T-cell (primary cell): ENCODE measurements around the gene KLF9. TPM values are rescaled to one million over a fixed set of nuclear protein-coding genes. Genes with fewer than 3 reads are reported as not detected.
A peak's percentile ranks its signal among the peaks of the same experiment; 100 is the strongest.

Source experiments
- ATAC-seq, 4 experiments: fragments of 200-7000 bp in 3 of 4; fragments of 150-1000 bp in 1 of 4; cut with Tn5 transposase; replicated peaks in 1 of 4; 1 replicate in 3 of 4; 2 replicates in 1 of 4; pipeline ENCODE4 v1.10.0; 2021; ENCODE audit warnings: moderate library complexity in 3 of 4, mild to moderate bottlenecking in 2 of 4, moderate number of reproducible peaks in 1 of 4
- CTCF ChIA-PET, 2 donors: fragments of 300-600 bp; sonication (Branson Sonifier 250); formaldehyde crosslinking; loops; one replicate each; lab custom pipeline; 2022; ENCODE audit warnings: antibody characterized with exemption in 2 of 2; lab: Charles Lee
- POLR2A ChIA-PET, 2 donors: fragments of 300-600 bp; sonication (Branson Sonifier 250); formaldehyde crosslinking; loops; one replicate each; lab custom pipeline; 2022; ENCODE audit warnings: antibody characterized with exemption in 2 of 2; lab: Charles Lee
- DNase-seq, 35 experiments: peaks; one replicate each; pipeline versions ENCODE4 v3.0.0 to v3.0.0-alpha.2; 2013 to 2023
- H3K27ac ChIP-seq: one replicate; pipeline ENCODE4 v1.5.1; 2013; ENCODE audit warnings: low read length
- H3K27me3 ChIP-seq, 2 experiments: replicated peaks in 1 of 2; 1 replicate in 1 of 2; 2 replicates in 1 of 2; pipeline versions ENCODE4 v1.6.1 to v1.7.0; 2013; ENCODE audit warnings: low read length in 1 of 2, mixed read lengths in 1 of 2; ENCODE audit not compliant: control insufficient read depth in 2 of 2, insufficient read depth in 2 of 2; ENCODE audit errors: extremely low read depth in 1 of 2
- H3K36me3 ChIP-seq, 2 donors: 1 replicate in 1 of 2; 2 replicates in 1 of 2; pipeline versions ENCODE4 v1.6.1 to v1.7.0; 2013; ENCODE audit warnings: low read length in 1 of 2; ENCODE audit not compliant: control insufficient read depth in 2 of 2, insufficient read depth in 1 of 2; ENCODE audit errors: extremely low read depth in 1 of 2
- H3K4me1 ChIP-seq, 2 experiments: 1 replicate in 1 of 2; 2 replicates in 1 of 2; pipeline versions ENCODE4 v1.6.1 to v1.7.0; 2013; ENCODE audit warnings: low read length in 2 of 2, mixed read lengths in 1 of 2; ENCODE audit not compliant: insufficient read depth in 2 of 2, control insufficient read depth in 1 of 2; ENCODE audit errors: extremely low read depth in 1 of 2
- H3K4me3 ChIP-seq, 2 donors: 1 replicate in 1 of 2; 2 replicates in 1 of 2; pipeline versions ENCODE4 v1.5.1 to v1.7.0; 2013; ENCODE audit warnings: mild to moderate bottlenecking in 2 of 2, low read length in 1 of 2, moderate library complexity in 1 of 2; ENCODE audit not compliant: control insufficient read depth in 1 of 2; ENCODE audit errors: extremely low read depth in 1 of 2
- H3K9me3 ChIP-seq: 2 replicates; pipeline ENCODE4 v1.7.0; 2013
- H3K27ac Mint-ChIP-seq, 2 donors: one replicate each; pipeline ENCODE4 v1.8.0; 2020 to 2021; ENCODE audit warnings: mild to moderate bottlenecking in 2 of 2, mixed read lengths in 2 of 2
- H3K27me3 Mint-ChIP-seq, 2 donors: one replicate each; pipeline ENCODE4 v1.8.0; 2021 to 2022; ENCODE audit warnings: mixed read lengths in 2 of 2
- H3K36me3 Mint-ChIP-seq: one replicate; pipeline ENCODE4 v1.8.0; 2021; ENCODE audit warnings: mixed read lengths
- H3K4me1 Mint-ChIP-seq, 3 donors: one replicate each; pipeline ENCODE4 v1.8.0; 2020 to 2022; ENCODE audit warnings: mixed read lengths in 3 of 3, mild to moderate bottlenecking in 1 of 3
- H3K4me3 Mint-ChIP-seq, 3 donors: one replicate each; pipeline ENCODE4 v1.8.0; 2020 to 2022; ENCODE audit warnings: mild to moderate bottlenecking in 3 of 3, mixed read lengths in 3 of 3, moderate library complexity in 3 of 3
- H3K9me3 Mint-ChIP-seq, 3 donors: one replicate each; pipeline ENCODE4 v1.8.0; 2020 to 2022; ENCODE audit warnings: mixed read lengths in 3 of 3
- WGBS: methylation state at CpG from one replicate; pipeline ENCODE4 v1.1.5; 2013; ENCODE audit warnings: missing lambda C conversion rate; ENCODE audit not compliant: insufficient coverage; 5-methylcytosine and 5-hydroxymethylcytosine counted together
- total RNA-seq, 35 experiments: library from RNA in 6 of 35; stranded (reverse) in 6 of 35; fragments of 120-200 nt in 1 of 35; gene quantifications; one replicate each; pipeline versions ENCODE4 v1.2.1 to v1.2.4 and lab custom pipeline; 2013 to 2026

The KLF9 gene
- total RNA-seq, 5 donors from 2014 or later (not counting 1 experiment from before 2014, with no cell fraction given) = 21.7 to 91.7 (median 23.6) TPM

GRCh38 chr9:70411930-70412831, 2.3 kb downstream of the KLF9 start:
- ChIA-PET CTCF (interaction anchor here (0.6 to 1.0 kb wide), 3 partner anchors 14 to 190 kb away, joined by 3 to 5 read pairs (median 3); no protein-coding TSS in a partner anchor), POLR2A (interaction anchor here (0.6 to 1.0 kb wide), 4 partner anchors 9 to 1410 kb away, joined by 3 to 7 read pairs (median 4); no protein-coding TSS in a partner anchor)
- Mint-ChIP-seq H3K9me3 (no peaks in the 10 kb centered on the region), H3K27ac (peak overlapping the region; percentile 95 to 97), H3K36me3 (peaks cover 6% of the 10 kb centered on the region), H3K4me3 (peak overlapping the region; percentile 95 to 97 (median 95)), H3K4me1 (peaks cover 55 to 60% (median 59%) of the 10 kb centered on the region in 3 donors), H3K27me3 (peaks cover 0 to 2% of the 10 kb centered on the region in 2 donors)
- H3K9me3 ChIP-seq = no peaks in the 10 kb centered on the region
- no peaks in the 10 kb centered on the region for H3K27me3 ChIP-seq
- no peaks in the 10 kb centered on the region for H3K36me3 ChIP-seq
- DNase-seq (peak; percentile 35 to 79 (median 62)), ATAC-seq (peak in 3 of 4 experiments; percentile 10 to 19 (median 12))
- H3K4me3 ChIP-seq = peak overlapping the region; percentile 92 to 94
- H3K4me1 ChIP-seq = peaks cover 7 to 50% of the 10 kb centered on the region in 2 experiments
- WGBS = 0% methylated on average over 32 of the region's 41 CpGs
- peak overlapping the region; percentile 97 for H3K27ac ChIP-seq

GRCh38 chr9:70411121-70411929, 3.1 kb downstream of the KLF9 start:
- peak overlapping the region; percentile 95 to 97 (median 95) for H3K4me3 Mint-ChIP-seq
- peaks cover 62 to 68% (median 66%) of the 10 kb centered on the region in 3 donors for H3K4me1 Mint-ChIP-seq
- Histone ChIP-seq H3K27me3 (no peaks in the 10 kb centered on the region), H3K4me3 (peak overlapping the region; percentile 92 to 94), H3K9me3 (no peaks in the 10 kb centered on the region), H3K4me1 (peaks cover 7 to 56% of the 10 kb centered on the region in 2 experiments), H3K27ac (peak overlapping the region; percentile 97), H3K36me3 (no peaks in the 10 kb centered on the region)
- ChIA-PET CTCF (interaction anchor here in 1 of 2 donors (1.0 to 1.5 kb wide), 3 partner anchors 13 to 191 kb away, joined by 3 to 5 read pairs (median 5); no protein-coding TSS in a partner anchor), POLR2A (interaction anchor here in 1 of 2 donors (1.0 to 1.3 kb wide), 3 partner anchors 8 to 21 kb away, joined by 3 to 7 read pairs (median 4); no protein-coding TSS in a partner anchor)
- no peak for ATAC-seq
- WGBS = 14% methylated on average over 10 of the region's 15 CpGs
- peak in 10 of 35 experiments; percentile 10 to 63 (median 14) for DNase-seq
- H3K9me3 Mint-ChIP-seq = no peaks in the 10 kb centered on the region
- peak overlapping the region; percentile 95 to 97 for H3K27ac Mint-ChIP-seq
- H3K27me3 Mint-ChIP-seq = peaks cover 0 to 2% of the 10 kb centered on the region in 2 donors
- H3K36me3 Mint-ChIP-seq = peaks cover 6% of the 10 kb centered on the region

GRCh38 chr9:70410368-70410767, 4.1 kb downstream of the KLF9 start:
- peak overlapping the region; percentile 95 to 97 for H3K27ac Mint-ChIP-seq
- Histone ChIP-seq H3K4me1 (peaks cover 7 to 63% of the 10 kb centered on the region in 2 experiments), H3K36me3 (no peaks in the 10 kb centered on the region), H3K4me3 (peak overlapping the region in 1 of 2 donors; percentile 94), H3K27me3 (no peaks in the 10 kb centered on the region), H3K27ac (peak overlapping the region; percentile 97), H3K9me3 (no peaks in the 10 kb centered on the region)
- peak overlapping the region; percentile 95 to 97 (median 95) for H3K4me3 Mint-ChIP-seq
- ATAC-seq (no peak), DNase-seq (no peak)
- H3K36me3 Mint-ChIP-seq = peaks cover 6% of the 10 kb centered on the region
- peaks cover 0 to 2% of the 10 kb centered on the region in 2 donors for H3K27me3 Mint-ChIP-seq
- no CpG with 5 or more reads among the region's 1 CpG for WGBS
- POLR2A ChIA-PET = interaction anchor here in 1 of 2 donors (1.2 to 1.3 kb wide), 2 partner anchors 9 to 10 kb away, joined by 3 to 4 read pairs; no protein-coding TSS in a partner anchor
- peaks cover 71 to 78% (median 72%) of the 10 kb centered on the region in 3 donors for H3K4me1 Mint-ChIP-seq
- H3K9me3 Mint-ChIP-seq = no peaks in the 10 kb centered on the region
- CTCF ChIA-PET = interaction anchor here (0.6 to 1.5 kb wide), 3 partner anchors 12 to 64 kb away, joined by 3 to 5 read pairs (median 5); no protein-coding TSS in a partner anchor

DNA sequence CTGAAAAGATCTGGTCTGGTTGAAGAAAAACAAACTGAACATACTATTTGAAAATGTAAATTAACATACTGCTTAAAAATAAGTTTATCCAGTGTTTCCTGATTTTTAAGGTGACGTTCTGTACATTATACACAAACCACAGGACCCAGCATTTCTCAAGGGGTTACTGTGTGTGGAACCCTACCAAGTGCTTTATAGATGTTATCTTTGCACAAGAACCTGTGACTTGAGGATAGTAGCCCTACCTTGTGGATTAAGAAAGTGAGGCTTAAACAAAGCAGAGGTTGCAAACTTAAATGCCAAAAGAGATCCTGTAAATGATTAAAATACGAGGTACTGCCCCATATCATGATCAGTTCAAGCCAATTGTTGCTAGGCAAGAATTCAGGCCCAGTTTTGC, 4.7 kb downstream of the KLF9 start:
- no peak for ATAC-seq
- Histone ChIP-seq H3K27me3 (no peaks in the 10 kb centered on the region), H3K4me1 (peaks cover 6 to 63% of the 10 kb centered on the region in 2 experiments), H3K27ac (no peak overlapping the region), H3K36me3 (no peaks in the 10 kb centered on the region), H3K9me3 (no peaks in the 10 kb centered on the region), H3K4me3 (no peak overlapping the region)
- peak overlapping the region; percentile 95 to 97 (median 95) for H3K4me3 Mint-ChIP-seq
- H3K9me3 Mint-ChIP-seq = no peaks in the 10 kb centered on the region
- H3K36me3 Mint-ChIP-seq = peaks cover 6% of the 10 kb centered on the region
- H3K4me1 Mint-ChIP-seq = peaks cover 71 to 79% (median 72%) of the 10 kb centered on the region in 3 donors
- no peak for DNase-seq
- no CpG with 5 or more reads among the region's 2 CpGs for WGBS
- POLR2A ChIA-PET = interaction anchor here in 1 of 2 donors (1.2 kb wide), 1 partner anchor 11 kb away, joined by 4 read pairs; no protein-coding TSS in a partner anchor
- peaks cover 0 to 2% of the 10 kb centered on the region in 2 donors for H3K27me3 Mint-ChIP-seq
- H3K27ac Mint-ChIP-seq = peak overlapping the region; percentile 95 to 97
- CTCF ChIA-PET = interaction anchor here in 1 of 2 donors (1.5 kb wide), 1 partner anchor 16 kb away, joined by 5 read pairs; no protein-coding TSS in a partner anchor

- H3K4me3 Mint-ChIP-seq = no peak overlapping the region
- Histone ChIP-seq H3K4me1 (peaks cover 6 to 63% of the 10 kb centered on the region in 2 experiments), H3K27ac (no peak overlapping the region), H3K36me3 (no peaks in the 10 kb centered on the region), H3K27me3 (no peaks in the 10 kb centered on the region), H3K9me3 (no peaks in the 10 kb centered on the region), H3K4me3 (no peak overlapping the region)
- ChIA-PET CTCF (interaction anchor here in 1 of 2 donors (0.6 kb wide), 1 partner anchor 39 kb away, joined by 3 read pairs; no protein-coding TSS in a partner anchor), POLR2A (no interaction called here)
- peaks cover 6% of the 10 kb centered on the region for H3K36me3 Mint-ChIP-seq
- no peak overlapping the region for H3K27ac Mint-ChIP-seq
- peaks cover 0 to 2% of the 10 kb centered on the region in 2 donors for H3K27me3 Mint-ChIP-seq
- H3K4me1 Mint-ChIP-seq = peaks cover 67 to 77% (median 70%) of the 10 kb centered on the region in 3 donors
- ATAC-seq = no peak
- no peak for DNase-seq
- no peaks in the 10 kb centered on the region for H3K9me3 Mint-ChIP-seq
- WGBS = no CpG with 5 or more reads among the region's 3 CpGs
These were observed 5.2 kb downstream of the KLF9 start for GRCh38 chr9:70409280-70409679.
